T-helper 1 cell (primary cell): ENCODE measurements around the gene PRDM16.

Source experiments
- DNase-seq, 5 donors: peaks; one replicate each; pipeline ENCODE4 v3.0.0-alpha.2; 2012 to 2020

PRDM16 gene

GRCh38 chr1:3070644-3071564 is 1.9 kb downstream of the PRDM16 start:
- DNase-seq = no peak

GRCh38 chr1:3071565-3072390 is 2.8 kb downstream of the PRDM16 start:
- DNase-seq = no peak

GRCh38 chr1:3072391-3073185 is 3.6 kb downstream of the PRDM16 start:
- no peak for DNase-seq

GRCh38 chr1:3073186-3073488 is 4.1 kb downstream of the PRDM16 start:
- no peak for DNase-seq

GRCh38 chr1:3073489-3074296 is 4.7 kb downstream of the PRDM16 start:
- no peak for DNase-seq

GRCh38 chr1:3074297-3074741 is 5.3 kb downstream of the PRDM16 start:
- no peak for DNase-seq

- DNase-seq = no peak
These were observed 5.8 kb downstream of the PRDM16 start for GRCh38 chr1:3074800-3075199.

GRCh38 chr1:3075666-3076362 is 6.8 kb downstream of the PRDM16 start:
- DNase-seq = no peak

GRCh38 chr1:3076363-3076740 is 7.3 kb downstream of the PRDM16 start:
- no peak for DNase-seq

GRCh38 chr1:3077081-3077480 is 8.1 kb downstream of the PRDM16 start:
- DNase-seq = no peak

GRCh38 chr1:3077561-3077960 is 8.6 kb downstream of the PRDM16 start:
- DNase-seq = no peak

GRCh38 chr1:3078430-3078861 is 9.4 kb downstream of the PRDM16 start:
- DNase-seq = no peak

- DNase-seq = no peak
These were observed 9.9 kb downstream of the PRDM16 start for GRCh38 chr1:3078871-3079270.

- DNase-seq = no peak
These were observed 10.5 kb downstream of the PRDM16 start for GRCh38 chr1:3079381-3080052.

GRCh38 chr1:3080053-3080955 is 11.3 kb downstream of the PRDM16 start:
- no peak for DNase-seq

- no peak for DNase-seq
These were observed 12.2 kb downstream of the PRDM16 start for GRCh38 chr1:3081171-3081683.

- no peak for DNase-seq
These were observed 13.0 kb downstream of the PRDM16 start for GRCh38 chr1:3082051-3082450.

GRCh38 chr1:3082571-3083516 is 13.8 kb downstream of the PRDM16 start:
- DNase-seq = no peak
